RWPE1 (cell line): ENCODE measurements around the gene TBC1D1.

Experiments used
- CTCF ChIA-PET: fragments of 350-600 bp; sonication (Branson Sonifier 250); formaldehyde crosslinking; extraction: SDS; loops from one replicate; lab custom pipeline; 2021; lab: Yijun Ruan, JAX
- POLR2A ChIA-PET: fragments of 400-600 bp; formaldehyde crosslinking; extraction: SDS; loops from one replicate; lab custom pipeline; 2020; ENCODE audit warnings: antibody characterized with exemption; ENCODE audit not compliant: low non-redundant PET; lab: Yijun Ruan, JAX
- DNase-seq: peaks from one replicate; pipeline ENCODE4 v3.0.0; 2012; ENCODE audit warnings: low spot score
- H3K27ac ChIP-seq: fragments of 450-650 bp; 2 replicates; pipeline ENCODE4 v1.5.1; 2017
- CTCF ChIP-seq: fragments of 450-650 bp; conservative IDR thresholded peaks from 2 replicates; pipeline ENCODE4 v1.5.1; 2017; ENCODE audit warnings: low read depth, mild to moderate bottlenecking

The TBC1D1 gene

DNA sequence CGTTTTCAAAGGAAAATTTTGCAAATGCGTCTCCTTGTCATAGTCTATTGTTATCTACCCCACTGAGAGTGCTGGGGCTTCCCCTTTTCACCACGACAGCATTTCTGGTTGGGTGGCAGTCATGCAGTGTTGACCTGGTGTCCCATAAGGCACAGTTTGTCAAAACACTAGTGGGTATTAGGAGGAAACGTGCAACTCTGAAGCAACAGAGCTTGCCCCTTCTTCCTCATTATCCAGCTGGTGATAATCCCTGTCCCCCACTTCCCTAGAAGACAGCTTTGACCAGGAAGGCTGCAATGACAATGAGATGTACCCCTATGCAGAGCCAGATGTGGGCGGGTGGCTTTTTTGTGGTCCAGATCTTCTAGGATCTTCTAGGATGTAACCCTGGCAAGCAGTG, 1.8 kb downstream of the TBC1D1 start:
- DNase-seq, result no peak
- no peak overlapping the region for H3K27ac ChIP-seq
- POLR2A ChIA-PET, result no interaction called here
- no peak for TF ChIP-seq CTCF
- CTCF ChIA-PET, result interaction anchor here (1.0 kb wide), 1 partner anchor 37 kb away, joined by 3 read pairs; no protein-coding TSS in a partner anchor

GRCh38 chr4:37893164-37893563, 2.3 kb downstream of the TBC1D1 start:
- DNase-seq, result no peak
- POLR2A ChIA-PET, result no interaction called here
- TF ChIP-seq CTCF, result no peak
- no peak overlapping the region for H3K27ac ChIP-seq
- CTCF ChIA-PET, result no interaction called here

DNA sequence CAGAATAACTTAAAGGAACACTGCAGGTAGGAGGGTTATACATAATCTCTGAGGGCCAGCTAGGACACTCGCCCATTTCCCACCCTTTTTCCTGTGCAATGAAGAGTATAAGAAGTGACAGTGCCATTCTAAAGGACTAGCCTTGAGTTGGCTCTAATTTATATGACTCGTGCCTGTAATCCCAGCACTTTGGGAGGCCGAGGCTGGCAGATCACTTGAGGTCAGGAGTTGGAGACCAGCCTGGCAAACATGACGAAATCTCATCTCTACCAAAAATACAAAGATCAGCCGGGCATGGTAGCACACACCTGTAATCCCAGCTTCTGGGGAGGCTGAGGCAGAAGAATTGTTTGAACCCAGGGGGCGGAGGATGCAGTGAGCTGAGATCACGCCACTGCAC, 4.4 kb downstream of the TBC1D1 start:
- TF ChIP-seq CTCF, result no peak
- CTCF ChIA-PET, result no interaction called here
- POLR2A ChIA-PET, result no interaction called here
- DNase-seq, result no peak
- no peak overlapping the region for H3K27ac ChIP-seq

DNA sequence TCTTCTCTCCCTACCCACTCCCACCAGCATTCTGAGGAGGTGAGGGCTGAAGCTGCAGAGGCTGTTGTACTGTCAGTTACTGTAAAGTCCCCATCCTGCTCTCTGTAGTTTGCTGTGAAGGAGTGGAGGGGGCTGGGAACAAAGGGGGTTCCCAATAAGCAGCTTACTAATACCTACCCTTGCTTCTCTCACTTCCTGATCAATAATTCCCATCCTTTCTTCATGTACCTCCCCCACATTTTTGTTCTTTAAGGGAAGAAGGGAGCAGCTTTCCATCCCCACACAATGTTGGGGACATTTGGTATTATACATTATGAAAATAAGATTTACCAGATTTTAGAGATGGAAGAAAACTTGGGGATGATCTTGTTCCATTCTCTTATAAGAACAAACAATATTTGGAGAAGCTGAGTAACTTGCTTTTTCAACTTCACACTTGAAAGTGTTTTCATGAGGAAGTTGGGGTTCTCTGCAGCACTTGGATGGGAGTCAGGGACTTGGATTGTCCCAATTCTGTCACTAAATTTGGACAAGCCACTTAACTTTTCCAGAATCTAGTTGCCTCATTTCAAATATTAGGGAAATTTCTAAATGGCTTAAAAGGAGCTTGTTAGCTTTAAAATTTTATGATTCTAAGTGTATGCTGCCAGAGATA, 5.4 kb downstream of the TBC1D1 start:
- POLR2A ChIA-PET, result no interaction called here
- DNase-seq, result no peak
- TF ChIP-seq CTCF, result no peak
- H3K27ac ChIP-seq, result no peak overlapping the region
- CTCF ChIA-PET, result no interaction called here

DNA sequence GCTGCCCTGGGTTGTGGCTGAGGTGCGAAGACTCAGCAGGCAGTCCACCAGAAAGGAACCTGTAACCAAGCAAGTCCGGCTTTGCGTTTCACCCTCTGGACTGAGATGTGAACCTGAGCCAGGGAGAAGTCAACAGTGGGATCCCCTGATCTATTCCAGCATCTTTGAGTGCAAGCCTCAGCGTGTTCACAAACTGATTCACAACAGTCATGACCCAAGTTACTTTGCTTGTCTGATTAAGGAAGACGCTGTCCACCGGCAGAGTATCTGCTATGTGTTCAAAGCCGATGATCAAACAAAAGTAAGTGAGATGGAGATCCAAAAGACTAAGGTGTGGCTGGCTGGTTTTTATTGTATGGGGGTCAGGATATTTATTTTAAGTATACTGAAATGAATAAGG, 11.3 kb downstream of the TBC1D1 start:
- ChIA-PET CTCF (interaction anchor here (1.0 kb wide), 1 partner anchor 11 kb away, joined by 4 read pairs; no protein-coding TSS in a partner anchor), POLR2A (no interaction called here)
- H3K27ac ChIP-seq, result no peak overlapping the region
- no peak for DNase-seq
- TF ChIP-seq CTCF, result no peak

GRCh38 chr4:37902738-37903693, 12.1 kb downstream of the TBC1D1 start:
- POLR2A ChIA-PET, result no interaction called here

More at GRCh38 chr4:37902738-37903693, 12.1 kb downstream of the TBC1D1 start:
- CTCF ChIA-PET, result interaction anchor here (0.6 kb wide), 1 partner anchor 101 kb away, joined by 3 read pairs; no protein-coding TSS in a partner anchor
- DNase-seq, result no peak
- no peak overlapping the region for H3K27ac ChIP-seq
- TF ChIP-seq CTCF, result no peak
